ENCODE data around the gene POLR1B.
"Not testable (repeated sequence)": the region's sequence is repeated elsewhere in the genome, so short reads cannot be mapped to it uniquely, and the experiment has no call there.

The POLR1B gene

GRCh38 chr2:112603731-112604130, 61.5 kb downstream of the POLR1B start:
- no peak for TF ChIP-seq CTCF (conservative IDR thresholded peaks at IDR 0.05; ENCODE audit: low read length)
- H3K4me3 ChIP-seq (ENCODE audit: low read length) = no peak overlapping the region
- no peak for DNase-seq (ENCODE audit: low read depth)

- no peak for TF ChIP-seq CTCF (conservative IDR thresholded peaks at IDR 0.05; ENCODE audit: low read length)
- no peak overlapping the region for H3K4me3 ChIP-seq (ENCODE audit: low read length)
- DNase-seq (ENCODE audit: low read depth) = no peak
Observed at GRCh38 chr2:112604952-112605351, 62.7 kb downstream of the POLR1B start.

- TF ChIP-seq CTCF (conservative IDR thresholded peaks at IDR 0.05; ENCODE audit: low read length) = no peak
- no peak overlapping the region for H3K4me3 ChIP-seq (ENCODE audit: low read length)
- DNase-seq (ENCODE audit: low read depth) = no peak
Observed at GRCh38 chr2:112605926-112606325, 63.7 kb downstream of the POLR1B start.

GRCh38 chr2:112606547-112606946, 64.3 kb downstream of the POLR1B start:
- TF ChIP-seq CTCF (conservative IDR thresholded peaks at IDR 0.05; ENCODE audit: low read length) = no peak
- no peak overlapping the region for H3K4me3 ChIP-seq (ENCODE audit: low read length)
- no peak for DNase-seq (ENCODE audit: low read depth)

GRCh38 chr2:112607680-112608438, 65.6 kb downstream of the POLR1B start:
- DNase-seq (ENCODE audit: low read depth) = no peak
- TF ChIP-seq CTCF (conservative IDR thresholded peaks at IDR 0.05; ENCODE audit: low read length) = no peak
- H3K4me3 ChIP-seq (ENCODE audit: low read length) = no peak overlapping the region

GRCh38 chr2:112609320-112609719, 67.1 kb downstream of the POLR1B start:
- not testable (repeated sequence) for DNase-seq (ENCODE audit: low read depth); H3K4me3 ChIP-seq (ENCODE audit: low read length)

- DNase-seq (ENCODE audit: low read depth); H3K4me3 ChIP-seq (ENCODE audit: low read length): not testable (repeated sequence)
Observed at GRCh38 chr2:112612283-112612682, 70.0 kb downstream of the POLR1B start.

GRCh38 chr2:112614201-112614840, 72.1 kb downstream of the POLR1B start:
- H3K4me3 ChIP-seq (ENCODE audit: low read length) = no peak overlapping the region
- no peak for TF ChIP-seq CTCF (conservative IDR thresholded peaks at IDR 0.05; ENCODE audit: low read length)
- DNase-seq (ENCODE audit: low read depth) = no peak

All from AG10803 (cell line).